Chondrocyte (in vitro differentiated cells): ENCODE measurements around the gene MRPL38. TPM values are rescaled to one million over a fixed set of nuclear protein-coding genes. Genes with fewer than 3 reads are reported as not detected.
A peak's percentile ranks its signal among the peaks of the same experiment; 100 is the strongest.

Experiments
- DNase-seq: peaks from one replicate; pipeline ENCODE4 v3.0.0; 2021; ENCODE audit warnings: mixed read lengths, low spot score
- H3K27ac Mint-ChIP-seq: one replicate; pipeline ENCODE4 v1.8.0; 2021; ENCODE audit warnings: mild to moderate bottlenecking, moderate library complexity, mixed read lengths; ENCODE audit not compliant: unreplicated experiment
- H3K27me3 Mint-ChIP-seq: 2 replicates; pipeline ENCODE4 v1.8.0; 2021; ENCODE audit warnings: low read depth, mixed read lengths
- H3K36me3 Mint-ChIP-seq: 2 replicates; pipeline ENCODE4 v1.8.0; 2021; ENCODE audit warnings: low read depth, mixed read lengths
- H3K4me1 Mint-ChIP-seq: 2 replicates; pipeline ENCODE4 v1.8.0; 2021; ENCODE audit warnings: low read depth, mild to moderate bottlenecking, mixed read lengths
- H3K4me3 Mint-ChIP-seq: one replicate; pipeline ENCODE4 v1.8.0; 2021; ENCODE audit warnings: mild to moderate bottlenecking, moderate library complexity, mixed read lengths; ENCODE audit not compliant: unreplicated experiment
- H3K9me3 Mint-ChIP-seq: 2 replicates; pipeline ENCODE4 v1.8.0; 2021; ENCODE audit warnings: low read depth, mixed read lengths
- CTCF ChIP-seq: fragments of 200-600 bp; sonication (generic); IDR thresholded peaks from 2 replicates; pipeline ENCODE4 v1.5.0; 2021; ENCODE audit warnings: antibody characterized with exemption, mild to moderate bottlenecking, moderate library complexity
- total RNA-seq: library from RNA; stranded (reverse); gene quantifications from 3 replicates; pipeline ENCODE4 v1.2.1, GENCODE V29; 2021

Gene MRPL38
- total RNA-seq, 1 donor from 2014 or later = 47.4 TPM

DNA sequence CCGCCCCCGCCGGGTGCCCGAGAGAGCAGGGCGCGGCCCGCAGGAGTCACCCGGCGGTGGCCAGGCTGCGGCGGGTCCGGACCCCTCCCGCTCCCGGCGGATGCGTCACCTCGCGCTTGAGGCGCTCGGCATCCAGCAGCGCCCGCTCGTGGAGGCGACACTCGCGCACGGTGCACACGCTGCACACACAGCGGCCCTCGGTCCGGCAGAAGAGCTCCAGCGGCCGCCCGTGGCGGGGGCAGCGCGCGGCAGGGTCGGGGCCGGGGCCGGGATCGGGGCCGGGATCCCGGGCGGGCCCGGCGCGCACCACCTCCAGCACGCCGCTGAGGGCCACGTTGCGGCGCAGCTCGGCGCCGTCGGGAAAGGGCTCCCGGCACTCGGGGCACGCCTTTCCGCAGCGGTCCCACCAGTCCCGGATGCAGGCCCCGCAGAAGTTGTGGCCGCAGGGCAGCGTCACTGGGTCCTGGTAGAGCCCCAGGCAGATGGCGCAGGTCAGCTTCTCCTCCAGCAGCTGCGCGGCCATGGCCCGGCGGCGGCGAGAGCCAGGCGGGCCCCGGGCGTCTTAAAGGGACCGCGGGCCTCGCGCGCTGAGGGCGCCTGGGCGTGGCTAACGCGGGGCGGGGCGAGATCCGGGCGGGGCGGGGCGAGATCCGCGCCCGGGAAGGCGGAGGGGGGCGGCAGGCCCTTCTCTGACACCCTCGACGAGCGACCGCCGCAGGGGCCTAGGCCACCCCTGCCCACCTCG lies 8.1 kb downstream of the MRPL38 start, which contains the start of gene TRIM65:
Gene TRIM65 (minus strand): TSS at position 537 of the 745 bp plus-strand sequence. CDS start 14 bp downstream, at position 523.
- Mint-ChIP-seq H3K27ac (peak within 1 kb of the TSS; percentile 80), H3K4me3 (peak within 1 kb of the TSS; percentile 80), H3K36me3 (peaks cover 8% of the 10 kb centered on the region), H3K4me1 (peaks cover 27% of the 10 kb centered on the region), H3K9me3 (no peaks in the 10 kb centered on the region), H3K27me3 (no peaks in the 10 kb centered on the region)
- peak; percentile 72 for TF ChIP-seq CTCF
- DNase-seq = no peak

DNA sequence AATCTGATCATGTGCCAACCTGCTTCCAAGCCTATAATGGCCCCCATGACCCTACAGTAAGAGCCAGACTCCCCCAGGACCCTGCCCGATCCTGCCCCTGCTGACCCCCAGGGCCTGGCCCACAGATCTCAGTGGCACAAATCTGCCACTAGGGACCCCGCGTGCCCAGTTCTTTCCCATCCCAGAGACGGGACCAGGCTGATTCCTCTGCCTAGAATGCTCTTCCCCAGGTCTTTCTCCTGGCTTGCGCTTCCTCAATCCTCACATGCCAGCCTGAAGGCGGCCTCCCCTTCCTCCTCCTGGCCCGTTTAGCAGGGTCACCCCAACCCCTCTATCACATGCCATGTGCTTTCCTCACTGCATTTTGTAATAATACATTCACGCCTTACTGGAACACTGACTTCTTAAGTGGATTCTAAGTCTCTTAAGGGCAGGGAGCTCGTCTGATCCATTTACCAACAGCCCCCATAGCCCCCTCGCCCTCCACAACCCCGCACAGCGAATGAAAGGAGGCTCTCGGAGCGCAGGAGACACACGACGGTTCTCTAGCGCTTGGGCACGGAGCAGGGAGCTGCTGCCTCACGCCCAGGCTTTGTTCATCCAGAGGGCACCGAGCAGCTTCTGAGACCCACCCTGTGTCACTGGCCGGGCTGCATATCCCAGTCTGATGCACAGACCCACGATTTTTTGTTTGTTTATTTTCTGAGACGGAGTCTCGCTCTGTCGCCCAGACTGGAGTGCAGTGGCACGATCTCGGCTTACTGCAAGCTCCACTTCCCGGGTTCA lies 9.1 kb downstream of the MRPL38 start:
- TF ChIP-seq CTCF = peak; percentile 61
- Mint-ChIP-seq H3K36me3 (peaks cover 8% of the 10 kb centered on the region), H3K9me3 (no peaks in the 10 kb centered on the region), H3K4me1 (peaks cover 27% of the 10 kb centered on the region), H3K4me3 (peak overlapping the region; percentile 80), H3K27me3 (no peaks in the 10 kb centered on the region), H3K27ac (peak overlapping the region; percentile 80)
- no peak for DNase-seq

- H3K27ac Mint-ChIP-seq = peak overlapping the region; percentile 42
Observed at GRCh38 chr17:75894049-75894733, 10.5 kb downstream of the MRPL38 start.

GRCh38 chr17:75893305-75894048 lies 11.2 kb downstream of the MRPL38 start:
- TF ChIP-seq CTCF = no peak
- peaks cover 27% of the 10 kb centered on the region for H3K4me1 Mint-ChIP-seq
- H3K27me3 Mint-ChIP-seq = no peaks in the 10 kb centered on the region
- no peaks in the 10 kb centered on the region for H3K9me3 Mint-ChIP-seq
- peaks cover 3% of the 10 kb centered on the region for H3K36me3 Mint-ChIP-seq
- H3K4me3 Mint-ChIP-seq = peak overlapping the region; percentile 18
- no peak for DNase-seq
- H3K27ac Mint-ChIP-seq = no peak overlapping the region

More at GRCh38 chr17:75894049-75894733, 10.5 kb downstream of the MRPL38 start:
- no peaks in the 10 kb centered on the region for H3K9me3 Mint-ChIP-seq
- no peak for TF ChIP-seq CTCF
- H3K4me3 Mint-ChIP-seq = peak overlapping the region; percentile 18
- no peak for DNase-seq
- peaks cover 7% of the 10 kb centered on the region for H3K36me3 Mint-ChIP-seq
- peaks cover 27% of the 10 kb centered on the region for H3K4me1 Mint-ChIP-seq
- H3K27me3 Mint-ChIP-seq = no peaks in the 10 kb centered on the region
